ENCODE data around the gene TOR3A. TPM values are rescaled to one million over a fixed set of nuclear protein-coding genes. Genes with fewer than 3 reads are reported as not detected.

Gene TOR3A
- total RNA-seq, 1 donor: 35.4 TPM

GRCh38 chr1:179087665-179088064, 5.8 kb downstream of the TOR3A start:
- no peak for TF ChIP-seq CTCF (IDR thresholded peaks at IDR 0.05; ENCODE audit: insufficient read depth, low read depth, low read length)
- DNase-seq (ENCODE audit: low read depth): no peak
- H3K4me3 ChIP-seq (ENCODE audit: low read depth, low read length): no peak overlapping the region

GRCh38 chr1:179089827-179090482, 8.1 kb downstream of the TOR3A start:
- DNase-seq (ENCODE audit: low read depth): no peak
- H3K4me3 ChIP-seq (ENCODE audit: low read depth, low read length): no peak overlapping the region
- TF ChIP-seq CTCF (IDR thresholded peaks at IDR 0.05; ENCODE audit: insufficient read depth, low read depth, low read length): no peak

GRCh38 chr1:179090522-179090921, 8.7 kb downstream of the TOR3A start:
- H3K4me3 ChIP-seq (ENCODE audit: low read depth, low read length): no peak overlapping the region
- TF ChIP-seq CTCF (IDR thresholded peaks at IDR 0.05; ENCODE audit: insufficient read depth, low read depth, low read length): peak; percentile 8
- DNase-seq (ENCODE audit: low read depth): no peak

- TF ChIP-seq CTCF (IDR thresholded peaks at IDR 0.05; ENCODE audit: insufficient read depth, low read depth, low read length): no peak
- no peak for DNase-seq (ENCODE audit: low read depth)
- H3K4me3 ChIP-seq (ENCODE audit: low read depth, low read length): no peak overlapping the region
Measured at GRCh38 chr1:179090923-179091322, 9.1 kb downstream of the TOR3A start.

- TF ChIP-seq CTCF (IDR thresholded peaks at IDR 0.05; ENCODE audit: insufficient read depth, low read depth, low read length): no peak
- DNase-seq (ENCODE audit: low read depth): peak; percentile 86
- H3K4me3 ChIP-seq (ENCODE audit: low read depth, low read length): no peak overlapping the region
Measured at GRCh38 chr1:179091691-179092165, 9.9 kb downstream of the TOR3A start.

GRCh38 chr1:179092896-179093461, 11.1 kb downstream of the TOR3A start:
- TF ChIP-seq CTCF (IDR thresholded peaks at IDR 0.05; ENCODE audit: insufficient read depth, low read depth, low read length): no peak
- DNase-seq (ENCODE audit: low read depth): no peak
- no peak overlapping the region for H3K4me3 ChIP-seq (ENCODE audit: low read depth, low read length)
